Heart left ventricle (tissue), 13 donors: Measurements from ENCODE around the gene HOXD12.

Experiments used
- CTCF ChIP-seq, 12 donors: fragments of 200-600 bp; sonication (generic) in 4 of 12; IDR thresholded peaks; one replicate each; pipeline versions ENCODE4 v1.5.0 to v1.8.0; 2018 to 2022; ENCODE audit warnings: antibody characterized with exemption in 12 of 12, mild to moderate bottlenecking in 5 of 12
- POLR2A ChIP-seq, 2 donors: fragments of 450-650 bp; IDR thresholded peaks; one replicate each; pipeline ENCODE4 v1.6.1; 2017; ENCODE audit warnings: antibody characterized with exemption in 2 of 2, mild to moderate bottlenecking in 2 of 2, moderate library complexity in 2 of 2
- donor health status: ischemic (EF 13 %, LVEDD 7.1; RV severe dilation, severe dysfunction).
- donor health status: DM: no; HTN: yes; CAD: no.
- donor health status: DM: no; HTN: no; CAD: no.
- donor health status: ischemic (EF 25% LVEDD 6.9; RV normal size, moderate dysfunction).
- donor health status: ischemic (EF 25% LVEDD 5.7; RV mildly dilated, moderate dysfunction).
- donor health status: ischemic (EF 35%, LVEDD 5.7; RV mildly dilated, moderate dysfunction).
- donor health status: nonischemic (EF 11% LVEDD 7.7; RV severe dilation, severe dysfunction).
- donor health status: DM: yes; HTN: yes; CAD: no.
- donor health status: PGD.
- donor health status: ischemic (EF 29% LVEDD 5.4; RV normal size, mild dysfunction).
- donor health status: nonischemic (EF 23%, LVEDD 6.1; RV moderate dilation, normal function).

GRCh38 chr2:176068419-176068832 is 31.2 kb upstream of the HOXD12 start:
- TF ChIP-seq CTCF (IDR thresholded peaks at IDR 0.05) (no peak), POLR2A (IDR thresholded peaks at IDR 0.05) (no peak)
